GM23338 (cell line): Measurements from ENCODE around the gene FRMD3.

Source experiments
- ETS1 ChIP-seq: IDR thresholded peaks from 2 replicates; pipeline ENCODE4 v1.6.1; 2016; ENCODE audit warnings: antibody characterized with exemption
- EZH2 ChIP-seq: fragments of 200-600 bp; sonication (generic); IDR thresholded peaks from one replicate; pipeline ENCODE4 v1.8.0; 2017; ENCODE audit warnings: antibody characterized with exemption, mild to moderate bottlenecking, low read depth; ENCODE audit not compliant: unreplicated experiment
- JUNB ChIP-seq: IDR thresholded peaks from one replicate; pipeline ENCODE4 v1.6.1; 2016; ENCODE audit warnings: antibody characterized with exemption; ENCODE audit not compliant: unreplicated experiment
- POLR2AphosphoS5 ChIP-seq: IDR thresholded peaks from 2 replicates; pipeline ENCODE4 v1.6.1; 2016; ENCODE audit warnings: antibody characterized with exemption, low read depth
- TF ChIP-seq, protein P1 (sequence below), 2 experiments: fragments of 200-600 bp in 1 of 2; sonication (generic) in 1 of 2; conservative IDR thresholded peaks; 2 replicates each; pipeline versions ENCODE4 v1.5.1 to v1.6.1; 2016 to 2017; ENCODE audit warnings: antibody characterized with exemption in 2 of 2, low read depth in 2 of 2, mild to moderate bottlenecking in 2 of 2, moderate library complexity in 1 of 2

DNA sequence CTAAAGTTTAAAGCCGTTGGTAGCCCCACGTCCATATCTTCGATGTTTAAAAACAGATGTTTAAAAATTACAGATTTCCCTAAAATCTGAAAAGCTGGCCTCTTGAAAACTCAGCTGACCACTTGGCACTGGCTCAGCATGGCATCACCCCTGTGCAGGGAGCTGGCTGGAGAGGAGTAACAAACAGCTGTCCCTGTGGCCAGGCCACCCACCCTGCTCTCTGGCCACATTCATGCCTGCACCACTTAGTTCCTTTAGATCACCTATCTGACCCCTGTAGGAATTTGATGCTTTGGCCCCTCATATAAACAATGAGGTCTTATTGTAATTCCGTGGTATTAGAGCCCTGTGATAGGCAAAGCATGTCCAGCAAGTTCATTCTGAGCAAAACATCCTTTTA is 107.5 kb downstream of the FRMD3 start:
- TF ChIP-seq, protein P1, sequence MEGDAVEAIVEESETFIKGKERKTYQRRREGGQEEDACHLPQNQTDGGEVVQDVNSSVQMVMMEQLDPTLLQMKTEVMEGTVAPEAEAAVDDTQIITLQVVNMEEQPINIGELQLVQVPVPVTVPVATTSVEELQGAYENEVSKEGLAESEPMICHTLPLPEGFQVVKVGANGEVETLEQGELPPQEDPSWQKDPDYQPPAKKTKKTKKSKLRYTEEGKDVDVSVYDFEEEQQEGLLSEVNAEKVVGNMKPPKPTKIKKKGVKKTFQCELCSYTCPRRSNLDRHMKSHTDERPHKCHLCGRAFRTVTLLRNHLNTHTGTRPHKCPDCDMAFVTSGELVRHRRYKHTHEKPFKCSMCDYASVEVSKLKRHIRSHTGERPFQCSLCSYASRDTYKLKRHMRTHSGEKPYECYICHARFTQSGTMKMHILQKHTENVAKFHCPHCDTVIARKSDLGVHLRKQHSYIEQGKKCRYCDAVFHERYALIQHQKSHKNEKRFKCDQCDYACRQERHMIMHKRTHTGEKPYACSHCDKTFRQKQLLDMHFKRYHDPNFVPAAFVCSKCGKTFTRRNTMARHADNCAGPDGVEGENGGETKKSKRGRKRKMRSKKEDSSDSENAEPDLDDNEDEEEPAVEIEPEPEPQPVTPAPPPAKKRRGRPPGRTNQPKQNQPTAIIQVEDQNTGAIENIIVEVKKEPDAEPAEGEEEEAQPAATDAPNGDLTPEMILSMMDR (conservative IDR thresholded peaks at IDR 0.05; ENCODE audit: low read depth in 2 of 2): no peak
- TF ChIP-seq POLR2AphosphoS5 (no peak), ETS1 (no peak), JUNB (no peak), EZH2 (no peak)
